Progenitor cell of endocrine pancreas (in vitro differentiated cells): ENCODE measurements around the gene CDC42EP5. TPM values are rescaled to one million over a fixed set of nuclear protein-coding genes. Genes with fewer than 3 reads are reported as not detected.
A peak's percentile ranks its signal among the peaks of the same experiment; 100 is the strongest.

Experiments
- DNase-seq: peaks from one replicate; pipeline ENCODE4 v3.0.0; 2021; ENCODE audit warnings: low spot score; ENCODE audit not compliant: unreplicated experiment
- H3K27ac Mint-ChIP-seq: 2 replicates; pipeline ENCODE4 v1.8.0; 2021; ENCODE audit warnings: mild to moderate bottlenecking, moderate library complexity, mixed read lengths
- H3K27me3 Mint-ChIP-seq: 2 replicates; pipeline ENCODE4 v1.8.0; 2021; ENCODE audit warnings: mixed read lengths
- H3K36me3 Mint-ChIP-seq: 2 replicates; pipeline ENCODE4 v1.8.0; 2022; ENCODE audit warnings: mixed read lengths; ENCODE audit not compliant: insufficient read depth
- H3K4me1 Mint-ChIP-seq: 2 replicates; pipeline ENCODE4 v1.8.0; 2021; ENCODE audit warnings: low read depth, mixed read lengths
- H3K4me3 Mint-ChIP-seq: 2 replicates; pipeline ENCODE4 v1.8.0; 2021; ENCODE audit warnings: low read depth, mild to moderate bottlenecking, moderate library complexity, mixed read lengths
- H3K9me3 Mint-ChIP-seq: 2 replicates; pipeline ENCODE4 v1.8.0; 2021; ENCODE audit warnings: low read depth, mixed read lengths
- total RNA-seq: library from RNA; stranded (reverse); gene quantifications from 2 replicates; pipeline ENCODE4 v1.2.1, GENCODE V29; 2021
- TF ChIP-seq, protein P1 (sequence below): fragments of 200-600 bp; sonication (generic); IDR thresholded peaks from one replicate; pipeline ENCODE4 v1.5.0; 2021; ENCODE audit warnings: antibody characterized with exemption, mild to moderate bottlenecking; ENCODE audit not compliant: unreplicated experiment

The CDC42EP5 gene
- total RNA-seq, 1 donor from 2014 or later = 2.1 TPM

DNA sequence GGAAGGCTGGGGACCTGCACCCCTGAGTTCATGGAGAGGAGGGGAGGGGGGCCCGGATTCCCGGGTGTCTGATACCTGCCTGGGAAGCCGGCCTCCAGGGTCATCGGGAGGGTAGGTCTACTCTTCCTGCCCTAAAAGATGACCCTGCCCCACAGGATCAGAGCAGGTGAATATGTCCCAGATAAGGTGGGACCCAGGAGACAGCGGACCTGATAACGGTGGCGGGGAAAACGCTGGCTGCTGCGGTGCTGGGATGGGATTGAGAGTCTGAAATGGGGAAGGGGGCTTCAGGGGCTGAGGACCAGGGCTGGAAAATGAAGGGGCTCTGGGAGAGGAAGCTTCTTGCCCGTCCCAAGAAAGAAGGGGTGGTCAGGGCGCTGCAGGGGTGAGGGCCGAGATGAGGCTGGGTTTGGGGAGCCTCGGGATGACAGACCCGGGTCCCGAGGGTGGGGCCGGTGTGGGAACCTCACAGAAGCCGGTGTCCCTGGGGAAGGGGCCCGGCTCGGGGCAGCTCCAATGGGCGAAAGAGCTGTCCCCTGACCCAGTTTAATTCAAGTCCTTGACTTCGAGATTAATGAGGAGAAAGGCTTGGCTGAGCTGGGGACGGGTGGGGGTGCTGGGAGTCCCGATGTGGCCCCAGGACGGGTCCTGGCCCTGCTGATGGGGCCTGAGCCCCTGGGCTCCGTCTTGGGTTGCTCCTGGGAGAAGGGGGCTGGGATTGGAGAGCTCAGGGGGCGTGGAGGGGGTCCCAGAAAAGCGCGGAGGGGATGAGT, 57.0 kb downstream of the CDC42EP5 start:
- H3K27ac Mint-ChIP-seq = peak overlapping the region; percentile 63
- peaks cover 6% of the 10 kb centered on the region for H3K36me3 Mint-ChIP-seq
- TF ChIP-seq, protein P1, sequence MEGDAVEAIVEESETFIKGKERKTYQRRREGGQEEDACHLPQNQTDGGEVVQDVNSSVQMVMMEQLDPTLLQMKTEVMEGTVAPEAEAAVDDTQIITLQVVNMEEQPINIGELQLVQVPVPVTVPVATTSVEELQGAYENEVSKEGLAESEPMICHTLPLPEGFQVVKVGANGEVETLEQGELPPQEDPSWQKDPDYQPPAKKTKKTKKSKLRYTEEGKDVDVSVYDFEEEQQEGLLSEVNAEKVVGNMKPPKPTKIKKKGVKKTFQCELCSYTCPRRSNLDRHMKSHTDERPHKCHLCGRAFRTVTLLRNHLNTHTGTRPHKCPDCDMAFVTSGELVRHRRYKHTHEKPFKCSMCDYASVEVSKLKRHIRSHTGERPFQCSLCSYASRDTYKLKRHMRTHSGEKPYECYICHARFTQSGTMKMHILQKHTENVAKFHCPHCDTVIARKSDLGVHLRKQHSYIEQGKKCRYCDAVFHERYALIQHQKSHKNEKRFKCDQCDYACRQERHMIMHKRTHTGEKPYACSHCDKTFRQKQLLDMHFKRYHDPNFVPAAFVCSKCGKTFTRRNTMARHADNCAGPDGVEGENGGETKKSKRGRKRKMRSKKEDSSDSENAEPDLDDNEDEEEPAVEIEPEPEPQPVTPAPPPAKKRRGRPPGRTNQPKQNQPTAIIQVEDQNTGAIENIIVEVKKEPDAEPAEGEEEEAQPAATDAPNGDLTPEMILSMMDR = no peak
- H3K9me3 Mint-ChIP-seq = peaks cover 7% of the 10 kb centered on the region
- H3K27me3 Mint-ChIP-seq = peaks cover 54% of the 10 kb centered on the region
- peak overlapping the region; percentile 82 for H3K4me3 Mint-ChIP-seq
- peaks cover 22% of the 10 kb centered on the region for H3K4me1 Mint-ChIP-seq
- DNase-seq = no peak

DNA sequence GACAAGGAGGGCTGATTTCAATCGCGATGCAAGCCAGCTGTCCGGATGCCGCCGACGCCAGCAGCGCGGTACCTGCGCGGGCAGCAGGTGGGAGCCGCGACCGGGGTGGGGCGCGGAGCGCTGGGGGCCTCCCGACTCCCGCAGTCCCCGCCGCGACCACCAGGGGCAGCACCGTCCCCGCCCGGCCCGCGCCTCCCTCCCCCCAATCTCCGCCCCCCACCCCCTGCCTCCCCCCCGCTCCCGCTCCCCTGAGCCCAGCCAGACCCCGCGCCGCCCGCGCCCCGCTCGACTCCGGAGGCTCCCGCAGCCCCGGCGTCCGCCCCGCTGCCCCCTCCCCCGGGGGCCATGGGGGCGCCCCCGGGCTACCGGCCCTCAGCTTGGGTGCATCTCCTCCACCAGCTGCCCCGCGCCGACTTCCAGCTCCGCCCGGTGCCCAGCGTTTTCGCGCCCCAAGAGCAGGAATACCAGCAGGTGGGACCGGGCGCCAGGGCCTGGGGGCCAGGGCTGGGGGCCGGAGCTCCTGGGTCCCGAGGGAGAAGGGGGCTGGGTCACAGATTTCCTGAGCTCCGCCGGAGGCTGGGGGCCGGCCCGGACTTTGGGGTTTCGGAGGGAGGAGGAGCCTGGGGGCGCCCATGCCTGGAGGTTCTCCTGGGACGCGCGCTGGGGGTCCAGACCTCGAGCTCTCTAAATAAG, 57.7 kb downstream of the CDC42EP5 start, which contains the start of gene TTYH1:
Gene TTYH1 (plus strand): TSS at position 257 of the 693 bp plus-strand sequence. CDS start 89 bp downstream, at position 346.
- H3K4me3 Mint-ChIP-seq = peak within 1 kb of the TSS; percentile 82
- DNase-seq = peak; percentile 56
- H3K27me3 Mint-ChIP-seq = peaks cover 61% of the 10 kb centered on the region
- peaks cover 19% of the 10 kb centered on the region for H3K4me1 Mint-ChIP-seq
- peak within 1 kb of the TSS; percentile 63 for H3K27ac Mint-ChIP-seq
- peaks cover 6% of the 10 kb centered on the region for H3K36me3 Mint-ChIP-seq
- peaks cover 7% of the 10 kb centered on the region for H3K9me3 Mint-ChIP-seq
- TF ChIP-seq, protein P1 = peak; percentile 75

Other genes starting within 250 kb of the CDC42EP5 start
- not detected in 2 replicates for gene LILRA6, start 230.5 kb downstream of the CDC42EP5 start, total RNA-seq
- gene LILRB5, start 216.0 kb downstream of the CDC42EP5 start, total RNA-seq = not detected in 2 replicates
- gene LILRB2, start 192.2 kb downstream of the CDC42EP5 start, total RNA-seq = not detected in 2 replicates
- gene LILRA5, start 160.1 kb downstream of the CDC42EP5 start, total RNA-seq = not detected in 2 replicates
- gene LILRA4, start 134.1 kb downstream of the CDC42EP5 start, total RNA-seq = not detected in 2 replicates
- gene LAIR1, start 108.4 kb downstream of the CDC42EP5 start, total RNA-seq = not detected in 2 replicates
- gene TTYH1, start 57.8 kb downstream of the CDC42EP5 start, total RNA-seq = 133 and 144 TPM in 2 replicates
- 188 and 210 TPM in 2 replicates for gene LENG8, start 24.1 kb downstream of the CDC42EP5 start, total RNA-seq
- 0.72 and 0.75 TPM in 2 replicates for gene LENG9, start 9.5 kb downstream of the CDC42EP5 start, total RNA-seq
- not detected in 2 replicates for gene LAIR2, start 29.5 kb upstream of the CDC42EP5 start, total RNA-seq
- not detected in 2 replicates for gene LILRA2, start 100.5 kb upstream of the CDC42EP5 start, total RNA-seq
- not detected in 2 replicates for gene LILRA1, start 120.3 kb upstream of the CDC42EP5 start, total RNA-seq
- not detected in 2 replicates for gene LILRB1, start 157.2 kb upstream of the CDC42EP5 start, total RNA-seq
- not detected in 2 replicates for gene LILRB4, start 189.7 kb upstream of the CDC42EP5 start, total RNA-seq